Measurements from ENCODE around the gene RICTOR.

Gene RICTOR

DNA sequence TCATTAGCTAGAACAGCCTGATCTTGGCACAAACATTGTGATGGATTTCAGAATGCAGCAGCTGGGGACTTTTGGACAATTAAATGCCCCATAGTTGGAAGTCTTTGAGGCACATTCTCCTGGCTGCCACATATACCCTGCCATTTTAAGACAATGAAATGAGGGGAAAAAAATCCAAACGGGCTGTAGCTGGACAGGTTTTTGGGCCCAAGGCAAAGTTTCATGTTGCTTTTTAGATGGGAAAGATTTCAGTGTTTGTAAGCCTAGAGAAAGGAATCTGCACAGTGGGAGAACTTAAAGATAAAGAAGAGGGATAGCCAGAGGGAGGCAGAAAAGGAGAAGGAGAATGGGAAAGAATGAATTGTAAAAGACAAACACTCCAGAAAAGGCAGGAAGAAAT is 30.0 kb upstream of the RICTOR start:
- H3K36me3 ChIP-seq (ENCODE audit: insufficient read depth), result no peaks in the 10 kb centered on the region

DNA sequence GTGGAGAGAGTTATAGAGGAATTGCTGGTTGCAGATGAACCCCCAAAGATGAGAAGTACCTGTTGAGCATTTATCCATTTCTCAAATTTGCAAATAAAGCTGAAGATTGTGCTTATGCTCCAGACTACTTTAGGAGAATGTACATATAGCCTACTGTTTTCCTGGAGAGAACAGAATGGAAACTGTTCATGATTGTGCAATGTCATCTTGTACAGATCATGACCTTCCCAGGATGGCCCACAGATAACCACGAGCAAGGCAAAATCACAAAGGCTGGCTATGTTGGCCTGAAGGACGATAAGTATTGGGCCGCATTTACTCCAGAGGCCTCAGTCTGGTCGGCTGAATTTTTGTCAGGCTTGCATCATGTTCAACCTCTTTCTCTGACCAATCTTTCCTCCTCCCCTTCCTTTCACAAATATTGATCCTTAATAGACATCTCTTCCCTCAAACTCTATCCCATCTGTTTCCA is 28.5 kb upstream of the RICTOR start:
- Histone ChIP-seq H3K4me2 (no peak overlapping the region), H3K27ac (no peak overlapping the region), H2AFZ (ENCODE audit: low read depth) (no peak overlapping the region), H4K20me1 (ENCODE audit: insufficient read depth) (no peaks in the 10 kb centered on the region), H3K4me3 (IDR thresholded peaks at IDR 0.05; ENCODE audit: insufficient read depth, low read depth, low read length) (no peak overlapping the region), H3K79me2 (ENCODE audit: insufficient read depth, low read depth) (no peaks in the 10 kb centered on the region), H3K9ac (no peak overlapping the region), H3K4me1 (ENCODE audit: low read depth, poor library complexity, severe bottlenecking) (no peaks in the 10 kb centered on the region), H3K27me3 (ENCODE audit: insufficient read depth, low read depth) (no peaks in the 10 kb centered on the region), H3K36me3 (ENCODE audit: insufficient read depth) (no peaks in the 10 kb centered on the region)
- TF ChIP-seq, protein P1, sequence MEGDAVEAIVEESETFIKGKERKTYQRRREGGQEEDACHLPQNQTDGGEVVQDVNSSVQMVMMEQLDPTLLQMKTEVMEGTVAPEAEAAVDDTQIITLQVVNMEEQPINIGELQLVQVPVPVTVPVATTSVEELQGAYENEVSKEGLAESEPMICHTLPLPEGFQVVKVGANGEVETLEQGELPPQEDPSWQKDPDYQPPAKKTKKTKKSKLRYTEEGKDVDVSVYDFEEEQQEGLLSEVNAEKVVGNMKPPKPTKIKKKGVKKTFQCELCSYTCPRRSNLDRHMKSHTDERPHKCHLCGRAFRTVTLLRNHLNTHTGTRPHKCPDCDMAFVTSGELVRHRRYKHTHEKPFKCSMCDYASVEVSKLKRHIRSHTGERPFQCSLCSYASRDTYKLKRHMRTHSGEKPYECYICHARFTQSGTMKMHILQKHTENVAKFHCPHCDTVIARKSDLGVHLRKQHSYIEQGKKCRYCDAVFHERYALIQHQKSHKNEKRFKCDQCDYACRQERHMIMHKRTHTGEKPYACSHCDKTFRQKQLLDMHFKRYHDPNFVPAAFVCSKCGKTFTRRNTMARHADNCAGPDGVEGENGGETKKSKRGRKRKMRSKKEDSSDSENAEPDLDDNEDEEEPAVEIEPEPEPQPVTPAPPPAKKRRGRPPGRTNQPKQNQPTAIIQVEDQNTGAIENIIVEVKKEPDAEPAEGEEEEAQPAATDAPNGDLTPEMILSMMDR (conservative IDR thresholded peaks at IDR 0.05; ENCODE audit: low read depth, low read length), result no peak

More for the DNA sequence above, 30.0 kb upstream of the RICTOR start:
- no peaks in the 10 kb centered on the region for H3K79me2 ChIP-seq (ENCODE audit: insufficient read depth, low read depth)
- no peaks in the 10 kb centered on the region for H3K27me3 ChIP-seq (ENCODE audit: insufficient read depth, low read depth)
- H3K27ac ChIP-seq, result no peak overlapping the region
- H3K4me1 ChIP-seq (ENCODE audit: low read depth, poor library complexity, severe bottlenecking), result no peaks in the 10 kb centered on the region
- H2AFZ ChIP-seq (ENCODE audit: low read depth), result no peak overlapping the region
- H4K20me1 ChIP-seq (ENCODE audit: insufficient read depth), result no peaks in the 10 kb centered on the region
- H3K9ac ChIP-seq, result no peak overlapping the region
- H3K4me3 ChIP-seq (IDR thresholded peaks at IDR 0.05; ENCODE audit: insufficient read depth, low read depth, low read length), result no peak overlapping the region
- TF ChIP-seq, protein P1 (conservative IDR thresholded peaks at IDR 0.05; ENCODE audit: low read depth, low read length), result no peak
- H3K4me2 ChIP-seq, result no peak overlapping the region

DNA sequence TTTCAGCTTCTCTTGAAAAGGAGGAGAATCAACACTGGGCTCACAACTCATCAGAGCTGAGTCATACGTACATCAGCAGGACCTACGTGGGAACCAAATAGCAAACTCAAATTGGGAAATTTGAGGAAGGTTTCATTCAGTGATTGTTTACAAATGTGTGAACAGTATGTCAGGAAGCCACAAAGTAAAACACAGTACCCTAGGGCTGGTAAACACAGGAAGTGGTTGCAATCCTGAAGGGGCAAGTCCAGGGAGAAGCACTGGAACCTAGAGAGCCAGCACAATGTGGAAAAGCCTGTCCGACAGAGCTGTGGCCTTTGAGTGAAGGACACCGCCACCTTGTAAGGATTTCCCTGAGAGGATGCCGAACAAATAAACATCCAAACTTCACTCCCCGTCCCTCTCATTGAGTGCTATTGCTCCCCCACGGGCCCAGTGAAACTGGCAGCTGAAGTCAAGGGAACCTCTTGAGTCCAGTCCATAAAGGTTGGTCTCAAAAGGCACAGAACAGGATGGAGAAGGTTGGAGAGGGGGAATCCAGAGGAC is 26.7 kb upstream of the RICTOR start:
- Histone ChIP-seq H3K9ac (no peak overlapping the region), H3K4me2 (no peak overlapping the region), H4K20me1 (ENCODE audit: insufficient read depth) (no peaks in the 10 kb centered on the region), H3K27ac (no peak overlapping the region), H2AFZ (ENCODE audit: low read depth) (no peak overlapping the region), H3K4me1 (ENCODE audit: low read depth, poor library complexity, severe bottlenecking) (no peaks in the 10 kb centered on the region), H3K79me2 (ENCODE audit: insufficient read depth, low read depth) (no peaks in the 10 kb centered on the region), H3K36me3 (ENCODE audit: insufficient read depth) (no peaks in the 10 kb centered on the region), H3K27me3 (ENCODE audit: insufficient read depth, low read depth) (no peaks in the 10 kb centered on the region), H3K4me3 (IDR thresholded peaks at IDR 0.05; ENCODE audit: insufficient read depth, low read depth, low read length) (no peak overlapping the region)
- TF ChIP-seq, protein P1 (conservative IDR thresholded peaks at IDR 0.05; ENCODE audit: low read depth, low read length), result no peak

DNA sequence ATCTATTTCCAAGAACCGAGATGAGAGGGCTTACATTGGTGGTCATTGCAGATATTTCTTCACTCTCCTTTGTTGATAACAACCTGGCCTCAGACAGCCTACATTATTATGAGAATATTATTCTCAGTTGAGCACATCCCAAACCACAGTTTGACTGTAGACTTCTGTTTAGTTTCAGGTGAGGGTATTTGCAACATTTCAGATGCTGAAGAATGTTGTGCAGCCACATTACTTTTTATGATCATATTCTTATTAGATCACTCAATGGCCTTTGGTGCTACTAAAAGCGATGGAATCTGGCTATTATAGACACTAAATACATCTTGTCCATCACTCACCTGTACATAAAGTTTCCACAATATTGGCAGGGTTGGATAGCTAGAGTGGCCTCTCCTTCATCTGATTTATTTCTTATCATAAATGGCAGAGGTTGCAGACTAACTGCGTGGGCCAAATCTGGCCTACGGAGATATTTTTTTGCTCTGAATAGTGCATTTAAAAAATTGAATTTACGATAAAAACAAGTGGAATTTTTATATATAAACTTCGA is 26.2 kb upstream of the RICTOR start:
- H3K4me2 ChIP-seq, result no peak overlapping the region
- no peak overlapping the region for H3K9ac ChIP-seq
- H3K27ac ChIP-seq, result no peak overlapping the region
- no peaks in the 10 kb centered on the region for H3K36me3 ChIP-seq (ENCODE audit: insufficient read depth)
- TF ChIP-seq, protein P1 (conservative IDR thresholded peaks at IDR 0.05; ENCODE audit: low read depth, low read length), result no peak
- no peaks in the 10 kb centered on the region for H3K79me2 ChIP-seq (ENCODE audit: insufficient read depth, low read depth)
- H3K4me3 ChIP-seq (IDR thresholded peaks at IDR 0.05; ENCODE audit: insufficient read depth, low read depth, low read length), result no peak overlapping the region
- no peaks in the 10 kb centered on the region for H3K27me3 ChIP-seq (ENCODE audit: insufficient read depth, low read depth)
- H2AFZ ChIP-seq (ENCODE audit: low read depth), result no peak overlapping the region
- no peaks in the 10 kb centered on the region for H4K20me1 ChIP-seq (ENCODE audit: insufficient read depth)
- H3K4me1 ChIP-seq (ENCODE audit: low read depth, poor library complexity, severe bottlenecking), result no peaks in the 10 kb centered on the region
